ENCODE measurements around the gene MAST4. TPM values are rescaled to one million over a fixed set of nuclear protein-coding genes. Genes with fewer than 3 reads are reported as not detected.
A peak's percentile ranks its signal among the peaks of the same experiment; 100 is the strongest.

The MAST4 gene
- 10 to 100 TPM; 12.5 to 15.3 (median 13.7) TPM for polyA plus RNA-seq (ENCODE audit: insufficient read length in 3 of 3)

DNA sequence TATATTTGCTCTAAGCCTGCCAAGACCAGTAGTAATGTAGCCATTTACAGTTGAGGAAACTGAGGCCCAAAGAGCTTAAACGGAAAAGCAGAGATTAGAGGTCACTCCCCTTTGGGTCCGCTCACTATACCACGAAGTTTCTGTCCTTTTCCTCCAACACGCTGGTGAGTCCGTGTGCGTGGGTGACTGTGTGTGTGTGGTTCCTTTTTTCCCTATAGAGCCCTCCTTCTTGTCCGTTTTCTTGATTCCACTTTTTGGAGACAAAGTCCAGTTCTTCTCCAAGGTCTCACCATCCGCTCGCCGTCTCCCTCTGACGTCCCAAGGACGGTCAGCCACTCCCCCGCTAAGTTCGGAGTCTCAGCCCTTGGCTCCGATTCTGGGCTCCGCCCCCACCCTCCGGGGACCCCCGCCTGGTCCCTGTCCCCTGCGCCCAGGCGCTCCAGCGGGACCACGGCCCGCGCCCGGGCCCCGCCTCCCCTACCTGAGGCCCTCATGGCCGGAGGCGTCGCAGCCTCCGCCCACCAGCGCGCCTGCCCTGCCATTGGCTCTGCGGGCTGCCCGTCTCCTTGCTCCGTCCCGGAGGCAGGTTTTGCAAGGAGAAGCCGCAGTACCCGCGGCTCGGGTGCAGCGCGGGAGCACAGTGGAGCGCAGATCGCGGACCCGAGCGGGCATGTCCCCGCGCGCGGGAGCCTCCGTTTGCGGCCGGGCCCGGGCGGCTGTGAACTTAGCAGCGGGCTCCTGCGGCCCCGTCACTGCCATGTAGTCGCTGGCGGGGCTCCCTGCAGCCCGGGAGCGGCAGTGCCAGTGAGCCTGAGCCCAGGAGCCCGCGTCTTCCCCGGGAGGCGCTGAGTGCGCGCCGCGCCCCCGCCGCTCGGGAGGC is at the start of gene MAST4:
TSS of gene MAST4 (plus strand) at position 638 of the 880 bp plus-strand sequence. CDS start 263 bp downstream, outside the sequence.
- DNase-seq (ENCODE audit: low read depth in 3 of 3, low spot score in 2 of 3): peak; percentile 69 to 84 (median 74)

DNA sequence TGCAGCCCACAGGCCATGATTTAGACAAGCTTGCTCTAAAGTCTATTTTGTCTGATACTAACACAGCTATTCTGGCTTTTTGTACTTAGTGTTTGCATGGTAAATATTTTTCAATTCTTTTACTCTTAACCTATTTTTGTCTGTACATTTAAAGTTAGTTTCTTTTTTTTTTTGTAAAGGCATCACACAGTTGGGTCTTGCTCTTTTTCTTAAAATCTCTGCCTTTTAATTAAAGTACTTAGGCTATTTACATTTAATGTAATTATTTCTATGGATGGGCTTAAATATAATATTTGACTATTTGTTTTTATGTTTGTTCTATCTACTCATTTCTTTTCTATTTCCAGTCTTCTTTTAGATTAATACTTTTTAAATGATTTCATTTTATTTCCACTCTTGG is 49.7 kb upstream of the MAST4 start:
- no peak for DNase-seq (ENCODE audit: low read depth in 3 of 3, low spot score in 2 of 3)

DNA sequence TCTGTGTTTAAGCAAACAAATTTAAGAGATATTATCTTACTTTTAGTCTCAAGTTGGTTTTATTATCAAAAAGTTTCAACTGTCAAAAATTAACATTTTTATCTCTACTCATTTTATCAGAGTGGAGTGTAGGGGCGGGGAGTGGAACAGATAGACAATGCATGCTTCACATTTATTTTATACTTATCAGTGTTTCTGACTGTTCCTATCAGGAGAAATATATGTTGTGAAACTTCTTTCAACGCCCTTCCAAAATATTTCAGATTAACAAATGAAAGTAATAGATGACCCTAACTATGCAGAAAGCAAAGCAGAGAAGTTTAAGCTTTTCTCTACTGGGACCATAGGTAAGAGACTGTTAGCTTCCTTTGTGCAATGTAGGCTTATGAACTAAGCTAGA is 44.9 kb upstream of the MAST4 start:
- no peak for DNase-seq (ENCODE audit: low read depth in 3 of 3, low spot score in 2 of 3)

DNA sequence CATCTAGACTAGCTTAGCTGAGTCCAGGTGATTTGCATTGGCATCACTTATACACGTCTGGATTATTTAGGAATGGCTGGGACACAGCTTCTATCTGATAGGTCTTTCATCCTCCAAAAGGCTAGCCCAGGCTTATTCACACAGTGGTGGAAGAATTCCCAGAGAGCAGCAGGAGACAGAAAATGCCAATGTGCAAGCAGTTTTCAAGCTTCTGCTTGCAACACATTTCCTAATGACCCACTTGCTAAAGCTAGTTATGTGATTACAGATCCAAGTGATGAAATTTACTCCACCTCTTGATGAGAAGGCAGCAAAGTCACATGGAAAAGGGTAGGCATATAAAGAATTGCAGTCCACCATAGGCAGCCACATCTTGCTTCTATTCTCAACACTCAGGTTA is 44.2 kb upstream of the MAST4 start:
- no peak for DNase-seq (ENCODE audit: low read depth in 3 of 3, low spot score in 2 of 3)

DNA sequence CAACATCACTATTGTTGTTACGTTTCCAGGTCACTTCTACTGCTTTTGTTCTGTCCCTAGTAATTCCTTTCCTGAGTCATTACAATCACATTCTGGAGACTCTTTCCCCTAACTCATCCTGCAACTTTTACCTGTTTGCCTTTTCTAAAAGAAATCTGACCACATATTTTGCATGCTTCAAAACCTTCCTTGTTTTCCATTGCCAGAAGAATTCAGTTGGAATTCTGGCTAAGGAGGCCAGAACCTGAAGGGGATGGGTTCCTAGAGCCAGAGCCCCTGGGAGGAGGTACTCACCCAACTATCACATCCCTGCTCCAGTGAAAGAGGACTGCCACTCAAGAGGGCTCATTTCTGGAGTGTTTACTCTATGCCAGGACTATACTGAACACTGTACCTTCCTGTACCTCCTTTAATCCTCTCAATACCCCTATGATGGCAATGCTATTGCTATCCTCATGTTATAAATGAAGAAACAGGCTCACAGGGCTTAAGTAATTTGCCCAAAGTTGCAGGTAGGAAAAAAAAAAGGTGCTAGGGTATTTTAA is 42.8 kb upstream of the MAST4 start:
- no peak for DNase-seq (ENCODE audit: low read depth in 3 of 3, low spot score in 2 of 3)

DNA sequence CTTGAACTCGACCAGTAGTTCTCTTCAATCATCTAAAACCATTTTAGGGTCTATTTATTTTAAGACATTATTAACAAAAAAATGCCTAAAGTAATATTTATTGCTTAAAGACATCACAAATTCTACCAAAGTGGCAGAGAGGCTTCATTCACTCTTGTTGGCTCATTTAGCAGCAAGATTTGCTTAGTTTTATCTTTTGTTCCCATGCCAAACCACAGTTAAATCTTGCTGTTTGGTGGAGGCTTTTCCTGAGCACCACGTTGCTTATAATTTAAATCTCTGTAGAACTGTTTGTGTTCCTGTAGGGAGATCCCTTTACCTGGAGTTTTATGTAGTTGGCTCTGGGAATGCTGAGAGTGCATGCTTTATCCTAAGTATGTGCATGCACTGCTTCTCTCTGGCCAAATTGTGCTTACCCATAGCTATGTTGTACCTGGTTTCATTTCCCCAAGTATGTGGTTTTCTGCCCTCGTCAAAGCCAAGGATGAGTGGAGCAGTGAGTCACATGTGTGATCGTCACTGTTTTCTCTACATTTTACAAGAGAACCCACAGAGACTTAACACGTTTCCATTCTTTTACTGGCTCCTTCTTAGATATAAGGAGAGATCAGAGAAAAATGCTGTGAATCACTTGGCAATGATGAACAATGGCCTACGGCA is 42.1 kb upstream of the MAST4 start:
- DNase-seq (ENCODE audit: low read depth in 3 of 3, low spot score in 2 of 3): no peak

DNA sequence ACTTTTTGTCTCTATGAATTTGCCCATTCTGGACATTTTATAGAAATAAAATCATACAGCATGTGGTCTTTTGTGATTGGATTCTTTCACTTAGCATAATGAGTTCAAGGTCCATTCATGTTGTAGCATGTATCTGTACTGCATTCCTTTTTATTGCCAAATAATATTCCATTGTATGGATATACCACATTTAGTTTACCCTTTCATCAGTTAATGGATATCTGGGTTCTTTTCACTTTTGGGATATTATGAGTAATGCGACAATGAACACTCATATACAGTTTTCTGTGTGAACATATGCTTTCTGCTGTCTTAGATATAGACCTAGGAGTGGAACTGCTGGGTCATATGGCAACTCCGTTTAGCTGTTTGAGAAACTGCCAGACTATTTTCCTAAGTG is 41.3 kb upstream of the MAST4 start:
- no peak for DNase-seq (ENCODE audit: low read depth in 3 of 3, low spot score in 2 of 3)

DNA sequence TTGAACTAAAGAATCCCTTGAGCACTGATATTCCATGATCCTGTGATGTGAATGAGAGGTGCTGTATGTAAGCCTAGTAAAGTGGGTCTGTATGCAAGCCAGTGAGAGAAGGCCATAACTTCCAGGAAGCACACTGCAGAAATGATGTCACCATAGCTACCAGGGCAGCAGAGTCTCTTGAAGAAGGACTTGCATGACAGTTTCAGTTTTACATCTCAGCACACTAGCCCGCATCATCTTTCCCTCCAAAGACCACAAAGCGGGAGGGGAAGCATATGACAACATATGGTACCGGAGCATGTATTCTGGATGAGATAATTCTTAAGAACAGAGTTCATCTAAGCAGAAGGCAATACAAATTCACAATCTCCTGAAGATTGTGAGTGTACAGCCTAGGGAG is 37.6 kb upstream of the MAST4 start:
- DNase-seq (ENCODE audit: low read depth in 3 of 3, low spot score in 2 of 3): no peak

DNA sequence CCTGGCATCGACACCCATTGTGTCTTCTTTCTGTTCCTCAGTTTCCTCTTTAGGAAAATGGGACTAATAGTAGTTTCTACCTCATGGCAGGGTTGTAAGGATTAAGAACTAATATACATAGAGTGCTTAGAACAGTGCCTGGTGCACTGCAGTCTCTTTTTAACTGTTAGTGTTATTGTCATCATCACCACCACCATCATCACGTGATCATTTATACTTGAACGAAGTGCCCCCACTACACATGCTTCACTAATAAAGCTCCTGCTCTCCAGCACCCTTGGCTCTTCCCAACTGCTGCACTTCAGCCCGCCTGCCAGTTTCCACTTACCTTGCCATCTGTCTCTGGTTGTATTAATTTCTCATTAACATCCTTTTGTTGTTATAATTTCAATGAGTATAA is 35.8 kb upstream of the MAST4 start:
- no peak for DNase-seq (ENCODE audit: low read depth in 3 of 3, low spot score in 2 of 3)

DNA sequence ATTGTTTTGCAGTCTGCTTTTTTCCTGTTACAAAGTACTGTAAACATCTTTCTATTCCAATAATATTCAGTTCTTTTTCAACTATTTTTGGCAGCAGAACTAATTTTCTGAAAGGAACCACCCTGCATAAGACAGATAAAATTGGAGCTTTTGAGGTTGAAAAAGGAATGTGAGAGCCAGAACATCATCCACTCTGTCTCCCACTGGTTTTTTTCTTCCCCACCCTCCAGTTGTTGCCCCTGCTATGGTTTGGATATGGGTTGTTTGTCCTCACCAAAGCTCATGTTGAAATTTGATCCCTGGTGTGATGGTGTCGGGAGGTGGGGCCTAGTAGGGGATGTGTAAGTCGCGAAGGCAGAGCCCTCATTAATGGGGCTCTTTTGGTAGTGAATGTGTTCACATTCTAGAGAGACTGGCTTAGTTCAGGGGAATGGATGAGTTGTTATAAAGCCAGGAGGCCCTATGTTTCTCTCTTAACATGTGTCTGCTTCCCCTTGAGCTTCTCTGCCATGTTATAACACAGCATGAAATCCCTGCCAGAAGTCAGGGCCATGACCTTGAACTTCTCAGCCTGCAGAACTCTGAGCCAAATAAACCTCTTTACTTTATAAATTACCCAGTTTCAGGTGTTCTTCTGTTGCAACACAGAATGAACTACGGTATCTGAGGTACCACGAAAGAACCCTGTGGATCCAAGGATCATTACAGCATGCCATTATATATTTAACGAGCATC is 34.8 kb upstream of the MAST4 start:
- no peak for DNase-seq (ENCODE audit: low read depth in 3 of 3, low spot score in 2 of 3)

DNA sequence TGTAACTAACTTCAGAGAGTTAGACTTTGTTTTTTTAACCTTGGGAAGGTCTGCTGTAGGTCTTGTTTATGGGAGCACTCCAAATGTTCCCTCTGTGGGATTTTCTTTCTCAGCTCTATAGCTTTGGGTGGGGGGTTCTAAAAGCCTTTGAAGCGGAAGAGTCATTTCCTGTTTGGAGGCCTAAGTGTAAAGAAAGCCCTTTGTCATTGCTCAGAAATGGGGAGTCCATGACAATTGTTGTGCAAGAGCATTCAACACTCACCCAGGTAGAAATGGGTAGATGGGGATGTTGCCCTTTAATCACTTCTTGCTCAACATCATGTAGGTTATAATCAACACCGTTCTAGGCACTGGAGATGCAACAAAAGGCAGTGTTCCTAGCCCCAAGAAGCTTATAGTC is 30.3 kb upstream of the MAST4 start:
- DNase-seq (ENCODE audit: low read depth in 3 of 3, low spot score in 2 of 3): no peak

DNA sequence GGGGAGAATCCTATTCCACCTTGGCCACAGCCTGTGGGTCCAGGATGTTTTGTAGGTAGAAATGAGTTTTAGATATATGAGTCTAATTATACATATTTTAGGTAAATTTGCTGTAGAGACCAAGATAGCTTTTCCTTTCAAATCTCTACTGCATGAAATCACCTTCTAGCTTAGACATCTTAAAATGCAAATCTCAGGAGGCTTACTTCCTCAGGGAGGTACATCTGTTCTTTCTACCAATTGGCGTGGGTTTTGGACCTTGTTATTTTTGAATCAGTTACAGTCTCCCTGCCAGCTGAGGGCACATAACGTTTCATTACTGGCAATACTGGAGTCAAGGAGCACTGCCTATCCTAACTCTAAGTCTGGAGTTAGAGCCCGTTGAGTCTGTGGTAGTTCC is 28.7 kb upstream of the MAST4 start:
- no peak for DNase-seq (ENCODE audit: low read depth in 3 of 3, low spot score in 2 of 3)

DNA sequence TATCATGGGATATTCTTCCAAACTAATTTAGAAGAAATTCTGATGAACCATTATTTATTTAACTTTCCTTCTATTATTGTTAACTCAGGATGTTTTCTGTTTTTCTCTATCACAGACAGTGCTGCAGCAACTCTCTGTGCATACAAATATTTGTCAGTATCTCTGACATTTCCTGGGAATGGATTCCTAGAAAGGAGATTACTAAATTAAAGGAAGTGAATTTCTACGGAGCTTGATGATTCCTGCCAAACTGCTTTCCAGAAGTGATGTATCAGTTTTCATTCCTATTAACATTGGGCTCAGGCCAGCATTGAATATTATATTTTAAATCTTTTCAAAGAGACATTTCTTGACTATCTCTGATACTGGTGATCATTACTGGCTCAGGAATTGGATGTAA is 26.0 kb upstream of the MAST4 start:
- no peak for DNase-seq (ENCODE audit: low read depth in 3 of 3, low spot score in 2 of 3)

DNA sequence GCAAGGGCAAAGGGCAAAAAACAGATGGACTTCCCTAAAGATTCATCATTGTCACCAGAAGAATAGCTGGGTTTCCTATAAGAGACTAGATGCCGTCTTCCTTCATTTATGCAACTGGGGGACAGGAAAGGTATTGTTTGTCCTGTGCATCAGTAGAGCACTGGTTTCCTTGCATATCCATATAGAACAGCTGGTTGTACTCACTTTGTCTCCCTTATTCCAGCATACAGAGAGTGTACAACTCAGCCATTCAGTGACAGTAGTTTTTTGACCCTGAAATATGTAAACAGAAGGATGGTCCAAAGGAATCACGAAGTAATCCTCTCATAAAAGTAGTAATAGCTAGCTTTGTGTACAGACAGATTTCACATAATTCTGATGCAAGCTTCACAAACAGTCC is 22.5 kb upstream of the MAST4 start:
- DNase-seq (ENCODE audit: low read depth in 3 of 3, low spot score in 2 of 3): no peak

DNA sequence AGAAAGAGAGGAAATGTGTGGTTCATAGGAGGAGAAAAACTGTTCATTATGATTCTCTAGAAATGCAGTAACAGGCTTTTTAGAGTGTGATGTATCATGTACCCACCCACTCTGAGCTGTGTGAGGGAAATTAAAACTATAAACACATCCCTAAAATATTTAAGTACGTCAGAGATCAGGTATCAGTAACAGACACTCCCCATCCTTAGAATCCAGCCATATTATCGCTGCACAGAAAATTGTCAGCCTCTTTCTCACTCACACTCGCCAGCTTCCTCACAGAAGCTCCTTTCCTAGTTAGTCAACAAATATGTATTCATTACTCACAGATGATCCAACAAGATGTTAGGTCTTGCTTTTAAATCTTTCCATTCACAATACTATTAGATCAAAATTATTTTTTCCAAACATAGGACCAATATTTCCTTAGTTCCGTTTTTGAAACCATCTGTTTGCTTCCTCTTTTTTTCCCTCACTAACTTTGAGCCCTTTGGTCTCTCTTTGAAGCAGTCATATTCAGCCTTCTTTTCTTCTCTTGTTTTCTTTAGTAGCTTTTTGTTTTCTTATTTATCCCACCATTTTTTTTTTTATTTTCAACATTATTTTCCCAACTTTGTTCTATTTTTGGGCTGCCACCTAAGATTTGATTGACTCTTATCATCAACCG is 13.6 kb upstream of the MAST4 start:
- no peak for DNase-seq (ENCODE audit: low read depth in 3 of 3, low spot score in 2 of 3)

DNA sequence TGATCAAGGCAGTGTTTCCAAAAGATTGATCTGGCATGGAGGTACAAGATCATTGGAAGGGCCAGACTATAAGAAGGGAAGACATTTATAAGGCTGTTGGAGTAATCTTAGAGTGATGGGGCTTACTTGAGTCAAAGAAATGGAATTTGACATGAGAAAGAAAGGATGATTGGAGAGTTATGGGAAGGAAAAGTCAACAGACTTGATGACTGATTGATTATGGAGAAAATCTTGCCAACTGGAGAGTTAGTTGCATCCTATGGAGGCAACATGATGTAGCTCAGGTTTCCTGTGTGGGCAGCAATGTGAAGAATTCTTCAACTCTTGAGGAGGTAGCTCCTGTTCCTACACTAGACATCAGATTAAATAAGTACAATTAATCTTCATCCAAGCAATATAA is 10.9 kb upstream of the MAST4 start:
- DNase-seq (ENCODE audit: low read depth in 3 of 3, low spot score in 2 of 3): no peak

DNA sequence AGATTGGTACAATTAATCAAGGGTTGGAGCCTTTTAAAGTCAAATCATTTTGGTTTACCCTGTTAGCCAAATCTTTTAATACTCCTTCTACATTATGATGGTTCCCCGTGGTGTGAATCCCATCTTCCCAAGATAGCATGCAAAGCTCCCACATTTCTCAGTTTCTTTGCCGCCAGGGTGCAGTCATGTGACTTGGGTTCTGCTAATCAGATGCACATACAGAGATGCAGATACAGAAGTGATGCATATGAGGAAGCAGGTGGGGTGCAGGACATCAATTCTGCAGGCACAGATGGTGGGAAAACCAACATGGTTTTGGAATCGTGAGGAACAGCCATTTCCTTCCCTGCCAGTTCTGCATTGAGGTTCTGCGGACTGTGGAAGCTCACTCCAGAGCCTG is 8.4 kb upstream of the MAST4 start:
- no peak for DNase-seq (ENCODE audit: low read depth in 3 of 3, low spot score in 2 of 3)

DNA sequence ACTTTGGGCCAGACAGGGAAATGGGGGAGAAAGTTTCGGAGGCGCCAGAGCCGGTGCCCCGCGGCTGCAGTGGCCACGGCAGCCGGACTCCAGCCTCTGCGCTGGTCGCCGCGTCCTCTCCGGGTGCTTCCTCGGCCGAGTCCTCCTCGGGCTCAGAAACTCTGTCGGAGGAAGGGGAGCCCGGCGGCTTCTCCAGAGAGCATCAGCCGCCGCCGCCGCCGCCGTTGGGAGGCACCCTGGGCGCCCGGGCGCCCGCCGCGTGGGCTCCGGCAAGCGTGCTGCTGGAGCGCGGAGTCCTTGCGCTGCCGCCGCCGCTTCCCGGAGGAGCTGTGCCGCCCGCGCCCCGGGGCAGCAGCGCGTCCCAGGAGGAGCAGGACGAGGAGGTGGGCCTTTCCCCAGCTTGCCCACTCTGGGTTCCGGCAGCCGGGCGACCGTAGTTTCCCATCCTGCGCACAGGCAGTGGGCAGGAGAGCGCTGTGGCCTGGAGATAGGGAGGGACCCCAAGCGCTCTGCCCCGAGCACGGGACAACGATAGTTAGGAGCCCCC is 516 bp downstream of the MAST4 start:
- DNase-seq (ENCODE audit: low read depth in 3 of 3, low spot score in 2 of 3): peak in 1 of 3 donors; percentile 7

DNA sequence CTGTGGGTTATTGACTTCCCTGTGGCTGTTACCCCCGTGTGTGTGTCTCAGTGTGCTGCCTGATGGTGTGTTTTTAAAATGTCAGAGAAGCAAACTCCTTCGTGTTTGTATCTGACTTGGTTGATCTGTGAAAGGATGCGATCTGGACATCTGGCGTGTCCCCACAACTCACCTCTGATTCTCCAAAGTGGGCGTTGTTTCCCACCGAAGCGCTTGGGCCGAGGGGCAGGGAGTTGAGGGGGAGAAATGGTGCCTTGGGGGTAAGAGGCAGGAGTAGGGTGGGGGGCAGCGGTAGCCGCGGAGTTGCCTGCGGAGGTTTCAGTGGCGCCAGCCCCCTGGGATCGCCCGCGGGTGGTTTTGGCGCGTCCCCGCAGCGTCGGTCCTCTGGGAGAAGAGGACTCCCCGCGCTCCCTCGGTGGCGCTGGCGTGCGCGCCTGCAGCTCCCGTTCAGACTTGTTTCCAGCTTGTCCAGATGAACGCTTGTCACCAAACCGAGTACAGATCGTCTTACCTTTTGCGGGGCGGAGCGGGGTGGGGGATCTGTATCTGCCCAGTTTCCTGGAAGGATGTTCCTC is 1.1 kb downstream of the MAST4 start:
- DNase-seq (ENCODE audit: low read depth in 3 of 3, low spot score in 2 of 3): peak in 2 of 3 donors; percentile 43 to 47

DNA sequence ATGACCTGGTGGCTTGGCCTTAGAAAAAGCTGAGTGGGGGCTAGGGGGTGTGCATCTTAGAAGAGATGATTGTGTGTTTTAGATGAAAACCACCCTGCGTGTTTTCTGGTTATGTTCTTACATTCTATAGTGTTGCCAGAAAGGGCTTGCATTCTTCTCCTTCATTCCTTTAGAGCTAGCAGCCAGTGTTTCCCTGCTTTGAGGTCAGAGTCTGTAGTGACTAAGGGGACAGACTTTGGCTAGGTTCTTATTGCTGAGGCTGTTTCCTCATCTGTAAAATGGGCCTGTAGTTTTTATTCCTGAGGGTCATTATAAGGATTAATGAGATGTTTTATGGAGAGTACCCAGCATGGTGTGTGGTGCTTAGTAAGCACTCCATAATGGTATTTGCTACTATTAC is 6.4 kb downstream of the MAST4 start:
- no peak for DNase-seq (ENCODE audit: low read depth in 3 of 3, low spot score in 2 of 3)
